ENCODE measurements around the gene AQP6. TPM values are rescaled to one million over a fixed set of nuclear protein-coding genes. Genes with fewer than 3 reads are reported as not detected.

Gene AQP6
- total RNA-seq, 6 experiments from 2014 or later, result 0.31 to 0.34 TPM; not detected in 4

GRCh38 chr12:49990273-49990672 is 17.5 kb downstream of the AQP6 start:
- no peak overlapping the region for H3K27ac ChIP-seq
- 78% methylated on average over 4 of the region's 4 CpGs for WGBS (ENCODE audit: insufficient coverage, low coverage, low lambda C conversion rate, missing lambda C conversion rate)
- peaks cover 0 to 30% (median 0%) of the 10 kb centered on the region in 4 donors for H3K4me1 ChIP-seq
- DNase-seq (no peak), ATAC-seq (peak in 1 of 4 donors; percentile 15)
- no peak overlapping the region for H3K4me3 ChIP-seq
- no peaks in the 10 kb centered on the region for H3K9me3 ChIP-seq
- TF ChIP-seq, protein P1, sequence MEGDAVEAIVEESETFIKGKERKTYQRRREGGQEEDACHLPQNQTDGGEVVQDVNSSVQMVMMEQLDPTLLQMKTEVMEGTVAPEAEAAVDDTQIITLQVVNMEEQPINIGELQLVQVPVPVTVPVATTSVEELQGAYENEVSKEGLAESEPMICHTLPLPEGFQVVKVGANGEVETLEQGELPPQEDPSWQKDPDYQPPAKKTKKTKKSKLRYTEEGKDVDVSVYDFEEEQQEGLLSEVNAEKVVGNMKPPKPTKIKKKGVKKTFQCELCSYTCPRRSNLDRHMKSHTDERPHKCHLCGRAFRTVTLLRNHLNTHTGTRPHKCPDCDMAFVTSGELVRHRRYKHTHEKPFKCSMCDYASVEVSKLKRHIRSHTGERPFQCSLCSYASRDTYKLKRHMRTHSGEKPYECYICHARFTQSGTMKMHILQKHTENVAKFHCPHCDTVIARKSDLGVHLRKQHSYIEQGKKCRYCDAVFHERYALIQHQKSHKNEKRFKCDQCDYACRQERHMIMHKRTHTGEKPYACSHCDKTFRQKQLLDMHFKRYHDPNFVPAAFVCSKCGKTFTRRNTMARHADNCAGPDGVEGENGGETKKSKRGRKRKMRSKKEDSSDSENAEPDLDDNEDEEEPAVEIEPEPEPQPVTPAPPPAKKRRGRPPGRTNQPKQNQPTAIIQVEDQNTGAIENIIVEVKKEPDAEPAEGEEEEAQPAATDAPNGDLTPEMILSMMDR (IDR thresholded peaks at IDR 0.05), result no peak
- no peak for TF ChIP-seq POLR2A (IDR thresholded peaks at IDR 0.05)
- H3K27me3 ChIP-seq, result no peaks in the 10 kb centered on the region
- H3K36me3 ChIP-seq, result no peaks in the 10 kb centered on the region
- intact Hi-C loops (cut with DNase I), result no loop called here

- TF ChIP-seq, protein P1 (IDR thresholded peaks at IDR 0.05), result no peak
- TF ChIP-seq POLR2A (IDR thresholded peaks at IDR 0.05), result no peak
- 95% methylated on average over 2 of the region's 2 CpGs for WGBS (ENCODE audit: insufficient coverage, low coverage, low lambda C conversion rate, missing lambda C conversion rate)
- Histone ChIP-seq H3K27me3 (no peaks in the 10 kb centered on the region), H3K27ac (no peak overlapping the region), H3K4me3 (no peak overlapping the region), H3K9me3 (no peaks in the 10 kb centered on the region), H3K4me1 (no peaks in the 10 kb centered on the region), H3K36me3 (no peaks in the 10 kb centered on the region)
- intact Hi-C loops (cut with DNase I), result no loop called here
- ATAC-seq (no peak), DNase-seq (no peak)
Measured at GRCh38 chr12:49998453-49998852, 25.7 kb downstream of the AQP6 start.

DNA sequence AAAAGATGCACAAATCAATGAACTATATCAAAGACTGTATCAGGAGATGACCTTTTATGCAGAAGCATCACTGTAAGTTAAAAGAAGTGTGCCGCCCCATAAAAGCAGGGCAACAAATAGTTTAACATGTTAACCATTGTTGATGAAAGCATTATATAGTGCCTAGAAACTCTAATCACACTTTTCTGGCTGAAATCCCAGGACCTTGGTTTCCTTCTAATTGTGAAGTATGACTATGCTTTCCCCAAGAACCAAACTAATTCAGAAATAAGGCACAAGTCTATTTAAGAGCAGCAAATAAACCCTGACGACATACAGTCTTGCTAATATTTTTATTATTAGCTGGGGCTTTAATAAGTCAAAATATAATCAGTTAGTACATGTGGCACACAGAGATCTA is 30.8 kb downstream of the AQP6 start:
- Histone ChIP-seq H3K4me1 (no peaks in the 10 kb centered on the region), H3K36me3 (no peaks in the 10 kb centered on the region), H3K27ac (no peak overlapping the region), H3K9me3 (no peaks in the 10 kb centered on the region), H3K4me3 (no peak overlapping the region), H3K27me3 (no peaks in the 10 kb centered on the region)
- TF ChIP-seq, protein P1 (IDR thresholded peaks at IDR 0.05), result no peak
- TF ChIP-seq POLR2A (IDR thresholded peaks at IDR 0.05), result no peak
- DNase-seq, result no peak
- no peak for ATAC-seq
- WGBS (ENCODE audit: insufficient coverage, low coverage, low lambda C conversion rate, missing lambda C conversion rate), result 88% methylated on average over 2 of the region's 2 CpGs
- intact Hi-C loops (cut with DNase I), result no loop called here

DNA sequence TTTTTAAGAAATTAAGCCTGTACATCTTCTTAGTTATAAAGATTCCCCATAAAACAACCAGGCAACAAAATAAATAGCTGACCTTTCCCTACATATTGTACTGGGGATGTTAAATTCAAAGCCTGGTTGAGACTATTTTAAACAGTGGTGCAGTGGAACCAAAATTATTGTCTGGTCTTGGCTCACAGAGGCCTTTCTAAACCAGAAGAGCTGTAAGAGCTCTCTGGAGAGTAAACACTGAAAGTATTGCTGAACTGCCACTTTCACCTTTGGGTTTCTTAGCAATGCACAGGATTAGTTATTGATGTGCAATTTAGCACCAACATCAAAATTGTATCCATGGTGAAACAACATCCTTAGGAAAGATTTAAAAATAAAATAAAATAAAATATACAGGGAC is 31.9 kb downstream of the AQP6 start:
- ATAC-seq (no peak), DNase-seq (no peak)
- H3K4me3 ChIP-seq, result no peak overlapping the region
- TF ChIP-seq, protein P1 (IDR thresholded peaks at IDR 0.05), result no peak
- no peak for TF ChIP-seq POLR2A (IDR thresholded peaks at IDR 0.05)
- H3K27me3 ChIP-seq, result no peaks in the 10 kb centered on the region
- no peaks in the 10 kb centered on the region for H3K4me1 ChIP-seq
- intact Hi-C loops (cut with DNase I), result no loop called here
- no peaks in the 10 kb centered on the region for H3K9me3 ChIP-seq
- no peak overlapping the region for H3K27ac ChIP-seq
- no peaks in the 10 kb centered on the region for H3K36me3 ChIP-seq

- intact Hi-C loops (cut with DNase I), result no loop called here
- DNase-seq (no peak), ATAC-seq (no peak)
- H3K27me3 ChIP-seq, result no peaks in the 10 kb centered on the region
- H3K9me3 ChIP-seq, result no peaks in the 10 kb centered on the region
- TF ChIP-seq POLR2A (IDR thresholded peaks at IDR 0.05), result no peak
- TF ChIP-seq, protein P1 (IDR thresholded peaks at IDR 0.05), result no peak
- H3K4me1 ChIP-seq, result no peaks in the 10 kb centered on the region
- H3K4me3 ChIP-seq, result no peak overlapping the region
- no peaks in the 10 kb centered on the region for H3K36me3 ChIP-seq
- H3K27ac ChIP-seq, result no peak overlapping the region
- 83% methylated on average over 3 of the region's 3 CpGs for WGBS (ENCODE audit: insufficient coverage, low coverage, low lambda C conversion rate, missing lambda C conversion rate)
Measured at GRCh38 chr12:50005175-50005574, 32.4 kb downstream of the AQP6 start.

Measured in right lobe of liver (tissue), 6 donors.